NCI-H187 treated with DMSO at 0.1 percent for 48 hours (cell line): ENCODE data around the gene KLK7.
"Not testable (repeated sequence)": the region's sequence is repeated elsewhere in the genome, so short reads cannot be mapped to it uniquely, and the experiment has no call there.

Experiments used
- DNase-seq: peaks from one replicate; lab custom pipeline; 2025; lab: John Stamatoyannopoulos, UW

KLK7 gene

GRCh38 chr19:51010066-51010795 lies 26.5 kb upstream of the KLK7 start:
- DNase-seq, result no peak

- no peak for DNase-seq
Observed at GRCh38 chr19:51009061-51009891, 25.6 kb upstream of the KLK7 start.

DNA sequence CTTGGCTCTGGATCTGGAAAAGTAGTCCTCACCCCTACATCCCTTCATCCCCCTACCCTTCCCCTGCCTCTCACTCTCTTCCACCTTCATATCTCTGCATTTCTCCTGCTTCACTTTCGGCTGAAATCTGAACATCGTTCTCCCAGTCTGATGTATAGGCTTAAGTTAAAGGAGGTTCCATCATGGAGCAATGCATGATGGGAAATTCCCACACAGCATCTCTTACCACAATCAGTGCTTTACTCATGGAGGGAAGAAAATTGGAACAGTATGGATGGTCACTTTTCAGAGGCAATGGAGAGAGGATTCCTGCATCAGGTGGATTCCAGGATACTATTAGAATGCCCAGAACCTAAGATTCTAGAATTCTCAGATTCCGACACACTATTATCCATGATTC lies 23.8 kb upstream of the KLK7 start:
- DNase-seq, result no peak

DNA sequence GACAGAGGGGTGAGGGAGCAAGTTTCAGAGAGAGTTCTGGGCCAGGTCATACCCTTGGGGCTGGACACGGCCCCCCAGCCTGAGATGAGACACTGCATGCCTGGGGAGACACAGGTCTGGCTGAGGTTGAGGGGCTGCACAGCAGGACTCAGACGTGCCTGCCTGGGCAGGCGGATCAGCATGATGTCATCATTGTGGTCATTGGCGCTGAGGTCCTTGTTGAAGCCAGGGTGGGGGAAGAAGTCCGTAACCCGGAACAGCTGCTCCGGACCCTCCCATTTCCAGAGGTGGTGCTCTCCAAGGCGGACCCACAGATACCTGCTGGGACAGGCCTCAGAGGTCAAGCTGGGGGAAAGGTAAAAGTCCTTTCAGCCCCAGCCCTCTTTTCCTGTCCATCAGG lies 22.7 kb upstream of the KLK7 start:
- no peak for DNase-seq

DNA sequence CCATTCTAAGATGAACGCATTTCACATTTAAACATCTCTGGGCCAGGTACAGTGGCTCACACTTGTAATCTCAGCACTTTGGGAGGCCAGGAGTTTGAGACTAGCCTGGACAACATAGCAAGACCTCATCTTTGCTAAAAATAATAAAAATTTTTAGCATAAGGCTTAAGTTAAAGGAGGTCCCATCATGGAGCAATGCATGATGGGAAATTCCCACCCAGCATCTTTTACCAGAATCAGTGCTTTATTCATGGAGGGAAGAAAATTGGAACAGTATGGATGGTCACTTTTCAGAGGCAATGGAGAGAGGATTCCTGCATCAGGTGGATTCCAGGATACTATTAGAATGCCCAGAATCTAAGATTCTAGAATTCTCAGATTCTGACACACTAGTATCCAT lies 21.5 kb upstream of the KLK7 start:
- no peak for DNase-seq

DNA sequence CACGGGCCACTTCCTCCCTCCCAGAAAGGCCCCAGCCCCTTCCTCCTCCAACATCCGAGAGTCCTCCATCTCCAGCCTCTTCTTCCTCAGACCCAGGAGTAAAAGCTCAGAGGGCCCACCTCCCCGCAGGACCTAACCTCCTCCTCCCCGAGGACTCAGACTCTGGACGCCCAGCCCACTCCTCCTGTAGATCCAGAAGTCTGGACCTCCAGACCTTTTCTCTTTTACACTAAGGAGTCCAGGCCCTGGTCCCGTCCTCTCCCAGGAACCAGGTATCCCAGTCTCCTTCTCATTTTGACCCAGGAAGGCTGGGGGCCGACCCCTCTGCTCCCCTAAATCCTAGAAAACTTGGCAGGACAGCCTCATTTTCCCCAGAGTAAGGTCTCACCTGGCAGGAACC lies 19.6 kb upstream of the KLK7 start:
- DNase-seq, result no peak

DNA sequence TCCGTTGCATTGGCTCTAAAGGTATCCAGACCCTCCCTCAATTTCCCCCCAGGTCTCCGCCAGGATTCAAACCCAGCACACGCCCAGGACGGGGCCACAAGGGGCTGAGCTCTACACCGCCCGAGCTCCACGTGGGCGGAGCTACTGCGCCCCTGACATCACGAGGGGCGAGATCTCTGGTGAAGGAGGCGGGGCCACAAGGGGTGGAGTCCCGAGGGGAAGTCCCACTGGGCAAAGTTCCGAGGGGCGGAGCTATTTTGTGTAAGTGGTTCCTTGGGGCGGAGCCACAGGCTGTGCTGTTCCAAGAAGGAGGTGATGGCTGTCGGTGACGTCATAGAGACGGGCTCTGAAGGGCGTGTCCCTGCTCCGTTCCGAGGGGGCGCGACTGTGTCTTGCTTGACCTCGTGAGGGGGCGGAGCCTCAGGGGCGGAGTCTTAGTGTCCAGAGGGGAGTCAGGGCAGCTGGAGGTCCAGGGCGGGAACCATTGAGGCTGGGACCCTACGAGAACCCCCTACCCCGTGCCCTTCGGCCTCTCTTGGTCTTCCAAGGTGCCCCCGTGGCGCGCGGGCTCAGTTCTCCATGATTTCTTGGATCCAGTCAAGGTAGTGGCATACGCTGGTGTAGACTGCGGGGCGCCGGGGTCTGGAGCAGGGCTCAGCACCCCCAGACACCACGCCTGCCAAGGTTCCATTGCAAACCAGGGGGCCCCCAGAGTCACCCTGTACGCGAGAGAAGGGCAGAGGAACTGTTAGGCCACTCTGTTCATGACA lies 19.0 kb upstream of the KLK7 start:
- no peak for DNase-seq

- DNase-seq, result no peak
Observed at GRCh38 chr19:51002089-51002532, 18.4 kb upstream of the KLK7 start.

- no peak for DNase-seq
Observed at GRCh38 chr19:51001515-51001914, 17.8 kb upstream of the KLK7 start, which contains the start of gene KLK8. Gene KLK8, minus strand, starts transcription at chr19:51001604. Its CDS starts 437 bp downstream, at chr19:51001167.

GRCh38 chr19:51000981-51001380 lies 17.3 kb upstream of the KLK7 start:
- no peak for DNase-seq

GRCh38 chr19:51000426-51000825 lies 16.7 kb upstream of the KLK7 start:
- no peak for DNase-seq

GRCh38 chr19:50998686-50999085 lies 15.0 kb upstream of the KLK7 start:
- DNase-seq, result no peak

DNA sequence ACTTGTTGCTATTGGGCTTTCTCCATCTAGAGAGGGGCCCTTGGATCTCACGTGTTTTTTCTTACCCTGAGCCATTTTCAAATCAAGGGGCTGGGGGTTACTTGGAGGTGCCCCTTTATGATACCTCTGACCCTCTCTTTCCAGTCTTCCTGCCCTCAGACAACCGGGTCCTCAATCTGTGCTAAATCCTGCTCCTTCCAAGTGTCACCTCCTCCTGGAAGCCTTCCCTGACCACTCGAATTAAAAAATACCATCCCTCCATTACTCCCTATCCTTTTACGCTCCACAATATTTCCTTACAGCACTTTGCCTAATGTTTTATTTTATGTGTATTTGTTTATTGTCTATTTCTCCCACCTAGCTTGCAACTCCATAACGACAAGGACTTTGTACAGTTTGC lies 14.3 kb upstream of the KLK7 start:
- DNase-seq, result no peak

DNA sequence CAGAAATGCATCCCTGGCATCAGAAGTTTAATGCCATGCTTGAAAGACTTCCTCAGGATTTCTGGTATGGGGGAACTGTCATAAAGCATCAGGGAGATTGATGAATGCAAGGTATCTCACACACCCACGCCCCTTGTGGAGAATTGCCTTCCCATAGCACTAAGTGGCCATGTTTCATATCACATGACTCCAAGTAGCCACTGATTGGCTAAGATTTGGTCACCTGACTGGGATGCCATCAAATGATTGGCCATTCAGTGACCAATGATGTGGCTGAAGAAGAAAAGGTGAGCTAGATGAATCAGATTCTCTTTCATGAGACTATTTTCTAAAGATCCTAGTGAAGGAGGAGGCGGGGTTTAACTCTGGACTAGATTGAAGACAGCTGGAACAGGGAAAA lies 10.4 kb upstream of the KLK7 start:
- no peak for DNase-seq

GRCh38 chr19:50992666-50993035 lies 8.9 kb upstream of the KLK7 start:
- no peak for DNase-seq

GRCh38 chr19:50984416-50984815 lies 699 bp upstream of the KLK7 start:
- not testable (repeated sequence) for DNase-seq

DNA sequence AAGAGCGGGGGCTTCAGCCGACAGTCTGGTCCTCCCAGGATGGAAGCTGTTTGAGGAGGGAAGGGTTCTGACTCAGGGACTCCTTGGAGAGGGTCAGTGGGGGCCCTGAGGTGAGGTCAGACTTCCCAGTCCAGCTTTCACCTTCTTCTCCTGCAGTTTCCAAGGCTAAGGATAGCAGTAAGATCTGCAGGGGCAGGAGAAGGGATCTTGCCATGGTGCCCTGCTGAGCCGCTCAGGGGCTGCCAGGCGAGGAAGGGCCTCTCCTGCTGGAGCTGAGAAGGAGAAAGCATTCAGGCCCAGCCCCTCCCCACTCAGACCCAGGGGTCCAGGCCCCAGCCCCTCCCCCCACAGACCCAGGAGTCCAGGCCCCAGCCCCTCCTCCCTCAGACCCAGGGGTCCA lies 1.5 kb downstream of the KLK7 start:
- no peak for DNase-seq

DNA sequence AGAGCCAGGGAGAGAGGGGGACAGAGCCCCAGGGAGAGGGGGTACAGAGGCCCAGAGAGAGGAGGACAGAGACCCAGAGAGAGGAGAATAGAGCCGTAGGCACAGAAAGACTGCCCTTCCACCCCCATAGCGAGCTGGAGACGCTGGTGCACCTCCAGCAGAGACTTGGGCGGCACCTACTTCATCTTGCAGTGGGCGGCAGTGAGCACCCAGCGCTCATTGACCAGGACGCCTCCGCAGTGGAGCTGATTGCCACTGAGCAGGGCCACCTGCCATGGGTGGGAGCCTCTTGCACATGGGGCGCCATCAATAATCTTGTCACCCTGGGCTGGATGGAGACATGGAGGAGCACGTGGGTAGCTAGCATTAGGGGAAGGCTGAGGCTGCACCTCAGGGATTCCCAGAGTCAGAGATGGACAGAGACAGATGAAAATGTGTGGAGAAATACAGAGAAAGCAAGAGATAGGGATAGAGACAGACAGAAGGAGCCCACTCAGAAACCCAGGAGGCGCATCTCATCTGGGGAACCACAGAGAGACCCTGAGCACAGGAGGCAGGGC lies 2.0 kb downstream of the KLK7 start:
- no peak for DNase-seq

- DNase-seq, result no peak
Observed at GRCh38 chr19:50980208-50980607, 3.5 kb downstream of the KLK7 start.

- DNase-seq, result no peak
Observed at GRCh38 chr19:50979758-50980157, 4.0 kb downstream of the KLK7 start.

GRCh38 chr19:50978772-50979390 lies 4.8 kb downstream of the KLK7 start:
- DNase-seq, result no peak

DNA sequence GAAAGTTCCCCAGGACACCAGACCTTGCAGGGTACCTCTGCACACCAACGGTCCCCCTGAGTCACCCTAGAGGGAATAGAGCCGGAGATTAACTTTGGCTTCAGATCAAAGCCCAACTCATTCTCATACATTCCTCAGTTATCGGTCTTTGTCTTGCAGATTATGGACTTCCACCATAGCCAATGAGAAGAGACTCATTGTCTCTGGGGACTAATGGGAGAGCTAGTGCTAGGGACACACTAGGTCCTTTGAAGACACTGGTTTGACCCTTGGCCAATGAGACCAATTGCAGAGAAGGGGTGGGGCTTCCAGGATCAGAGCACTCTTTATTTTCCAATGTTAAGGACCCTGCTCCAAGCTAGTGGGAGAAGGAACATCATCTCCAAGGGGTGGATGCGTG lies 6.1 kb downstream of the KLK7 start:
- no peak for DNase-seq
